SKM-1 (cell line): ENCODE data around the gene APBB1IP.
"Not testable (repeated sequence)": the region's sequence is repeated elsewhere in the genome, so short reads cannot be mapped to it uniquely, and the experiment has no call there.

ENCODE experiments used
- DNase-seq: peaks from one replicate; lab custom pipeline; 2025; ENCODE audit not compliant: unreplicated experiment; lab: John Stamatoyannopoulos, UW

Gene APBB1IP

GRCh38 chr10:26550774-26551526 is 112.8 kb downstream of the APBB1IP start:
- DNase-seq, result no peak

- DNase-seq, result no peak
Observed at GRCh38 chr10:26554246-26554645, 116.1 kb downstream of the APBB1IP start.

- DNase-seq, result peak; percentile 23
Observed at GRCh38 chr10:26555719-26556368, 117.7 kb downstream of the APBB1IP start.

- DNase-seq, result peak; percentile 2
Observed at GRCh38 chr10:26556748-26557640, 118.9 kb downstream of the APBB1IP start.

- no peak for DNase-seq
Observed at GRCh38 chr10:26557641-26558014, 119.5 kb downstream of the APBB1IP start.

- DNase-seq, result no peak
Observed at GRCh38 chr10:26566525-26567350, 128.6 kb downstream of the APBB1IP start.

- no peak for DNase-seq
Observed at GRCh38 chr10:26567351-26567721, 129.2 kb downstream of the APBB1IP start.

- DNase-seq, result peak; percentile 1
Observed at GRCh38 chr10:26571655-26572054, 133.5 kb downstream of the APBB1IP start.

- DNase-seq, result no peak
Observed at GRCh38 chr10:26573674-26574073, 135.5 kb downstream of the APBB1IP start.

GRCh38 chr10:26574783-26575182 is 136.6 kb downstream of the APBB1IP start:
- no peak for DNase-seq

- not testable (repeated sequence) for DNase-seq
Observed at GRCh38 chr10:26578371-26578770, 140.2 kb downstream of the APBB1IP start.

- DNase-seq, result no peak
Observed at GRCh38 chr10:26579256-26580063, 141.3 kb downstream of the APBB1IP start.

GRCh38 chr10:26586211-26586610 is 148.1 kb downstream of the APBB1IP start:
- DNase-seq, result no peak

- DNase-seq, result no peak
Observed at GRCh38 chr10:26588611-26589010, 150.5 kb downstream of the APBB1IP start.

GRCh38 chr10:26589813-26590212 is 151.7 kb downstream of the APBB1IP start:
- DNase-seq, result not testable (repeated sequence)

- no peak for DNase-seq
Observed at GRCh38 chr10:26593896-26594295, 155.8 kb downstream of the APBB1IP start.

- DNase-seq, result not testable (repeated sequence)
Observed at GRCh38 chr10:26603283-26603682, 165.1 kb downstream of the APBB1IP start.

- not testable (repeated sequence) for DNase-seq
Observed at GRCh38 chr10:26604320-26605093, 166.4 kb downstream of the APBB1IP start.

- DNase-seq, result not testable (repeated sequence)
Observed at GRCh38 chr10:26606389-26606877, 168.3 kb downstream of the APBB1IP start.
